ENCODE measurements around the gene CEP112.

CEP112 gene

GRCh38 chr17:65664696-65665095 lies 527.2 kb downstream of the CEP112 start:
- H3K27ac ChIP-seq (ENCODE audit: low read depth, low read length) = no peak overlapping the region
- H2AFZ ChIP-seq (ENCODE audit: low read depth, low read length, severe bottlenecking) = no peak overlapping the region
- no peak overlapping the region for H3K9ac ChIP-seq (ENCODE audit: low read length)

DNA sequence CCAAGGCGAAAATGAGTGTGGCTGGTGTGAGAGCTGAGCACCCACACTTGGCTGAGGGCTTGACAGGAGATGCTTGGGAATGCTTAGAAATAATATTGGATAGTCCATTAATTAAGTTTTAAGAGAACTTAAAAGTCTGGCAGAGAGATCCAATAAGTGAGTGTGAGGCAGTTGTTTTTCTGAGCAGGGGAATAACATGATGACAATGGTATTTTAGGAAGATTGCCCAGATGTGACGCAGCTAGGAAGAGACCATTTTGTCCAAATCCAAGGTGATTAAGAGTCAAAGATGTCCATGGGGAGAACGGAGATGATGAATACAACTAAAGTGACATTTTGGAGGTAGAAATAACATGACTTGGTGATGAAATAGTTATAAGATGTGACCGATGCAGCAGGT lies 527.7 kb downstream of the CEP112 start:
- Histone ChIP-seq H3K36me3 (ENCODE audit: low read length) (no peaks in the 10 kb centered on the region), H4K20me1 (ENCODE audit: low read depth, low read length) (no peaks in the 10 kb centered on the region), H3K9me2 (replicated peaks; ENCODE audit: insufficient read depth, low read length) (no peaks in the 10 kb centered on the region)

More at GRCh38 chr17:65664696-65665095, 527.2 kb downstream of the CEP112 start:
- no peaks in the 10 kb centered on the region for H3K9me2 ChIP-seq (replicated peaks; ENCODE audit: insufficient read depth, low read length)
- no peaks in the 10 kb centered on the region for H3K36me3 ChIP-seq (ENCODE audit: low read length)
- no peaks in the 10 kb centered on the region for H3F3A ChIP-seq (ENCODE audit: insufficient read depth)
- H3K4me3 ChIP-seq (ENCODE audit: insufficient read depth, low read length, poor library complexity, severe bottlenecking) = no peak overlapping the region
- no peak for TF ChIP-seq EZH2phosphoT487 (conservative IDR thresholded peaks at IDR 0.05; ENCODE audit: low read length)
- TF ChIP-seq CTCF (IDR thresholded peaks at IDR 0.05; ENCODE audit: insufficient read depth, low read length, poor library complexity, severe bottlenecking) = no peak
- H3K4me2 ChIP-seq (ENCODE audit: low read depth, low read length, poor library complexity, severe bottlenecking) = no peak overlapping the region
- no peaks in the 10 kb centered on the region for H3K27me3 ChIP-seq (ENCODE audit: low read length)
- H4K20me1 ChIP-seq (ENCODE audit: low read depth, low read length) = no peaks in the 10 kb centered on the region
- H3K9me3 ChIP-seq (ENCODE audit: insufficient read depth, low read length) = no peaks in the 10 kb centered on the region
- H3K79me2 ChIP-seq (ENCODE audit: insufficient read depth, low read length) = no peaks in the 10 kb centered on the region

GRCh38 chr17:65662196-65662595 lies 529.7 kb downstream of the CEP112 start:
- no peaks in the 10 kb centered on the region for H3K9me3 ChIP-seq (ENCODE audit: insufficient read depth, low read length)
- no peak overlapping the region for H3K4me2 ChIP-seq (ENCODE audit: low read depth, low read length, poor library complexity, severe bottlenecking)

More for the DNA sequence above, 527.7 kb downstream of the CEP112 start:
- H3K79me2 ChIP-seq (ENCODE audit: insufficient read depth, low read length) = no peaks in the 10 kb centered on the region
- no peaks in the 10 kb centered on the region for H3K9me3 ChIP-seq (ENCODE audit: insufficient read depth, low read length)
- H3K27ac ChIP-seq (ENCODE audit: low read depth, low read length) = no peak overlapping the region
- no peak overlapping the region for H2AFZ ChIP-seq (ENCODE audit: low read depth, low read length, severe bottlenecking)
- no peak overlapping the region for H3K4me3 ChIP-seq (ENCODE audit: insufficient read depth, low read length, poor library complexity, severe bottlenecking)
- H3K27me3 ChIP-seq (ENCODE audit: low read length) = no peaks in the 10 kb centered on the region
- TF ChIP-seq CTCF (IDR thresholded peaks at IDR 0.05; ENCODE audit: insufficient read depth, low read length, poor library complexity, severe bottlenecking) = no peak
- TF ChIP-seq EZH2phosphoT487 (conservative IDR thresholded peaks at IDR 0.05; ENCODE audit: low read length) = no peak
- H3K9ac ChIP-seq (ENCODE audit: low read length) = no peak overlapping the region
- H3K4me2 ChIP-seq (ENCODE audit: low read depth, low read length, poor library complexity, severe bottlenecking) = no peak overlapping the region
- no peaks in the 10 kb centered on the region for H3F3A ChIP-seq (ENCODE audit: insufficient read depth)

More at GRCh38 chr17:65662196-65662595, 529.7 kb downstream of the CEP112 start:
- H3K79me2 ChIP-seq (ENCODE audit: insufficient read depth, low read length) = no peaks in the 10 kb centered on the region
- H2AFZ ChIP-seq (ENCODE audit: low read depth, low read length, severe bottlenecking) = no peak overlapping the region
- H3F3A ChIP-seq (ENCODE audit: insufficient read depth) = no peaks in the 10 kb centered on the region
- no peak overlapping the region for H3K4me3 ChIP-seq (ENCODE audit: insufficient read depth, low read length, poor library complexity, severe bottlenecking)
- no peaks in the 10 kb centered on the region for H3K27me3 ChIP-seq (ENCODE audit: low read length)
- H3K9me2 ChIP-seq (replicated peaks; ENCODE audit: insufficient read depth, low read length) = no peaks in the 10 kb centered on the region
- TF ChIP-seq CTCF (IDR thresholded peaks at IDR 0.05; ENCODE audit: insufficient read depth, low read length, poor library complexity, severe bottlenecking) = no peak
- TF ChIP-seq EZH2phosphoT487 (conservative IDR thresholded peaks at IDR 0.05; ENCODE audit: low read length) = no peak
- no peak overlapping the region for H3K9ac ChIP-seq (ENCODE audit: low read length)
- H3K27ac ChIP-seq (ENCODE audit: low read depth, low read length) = no peak overlapping the region
- no peaks in the 10 kb centered on the region for H4K20me1 ChIP-seq (ENCODE audit: low read depth, low read length)
- H3K36me3 ChIP-seq (ENCODE audit: low read length) = no peaks in the 10 kb centered on the region

All from SU-DHL-6 (cell line).